H9 (cell line): ENCODE data around the gene GAN. TPM values are rescaled to one million over a fixed set of nuclear protein-coding genes. Genes with fewer than 3 reads are reported as not detected.

Source experiments
- DNase-seq: peaks from one replicate; pipeline ENCODE4 v3.0.0-alpha.2; 2017
- H2AFZ ChIP-seq: one replicate; pipeline ENCODE4 v1.6.1; 2013; ENCODE audit warnings: mild to moderate bottlenecking, low read length, control low read depth, moderate library complexity
- H2AK5ac ChIP-seq: 2 replicates; pipeline ENCODE4 v1.6.1; 2013; ENCODE audit warnings: low read length, control low read depth, mixed read lengths; ENCODE audit not compliant: insufficient read length
- H2BK120ac ChIP-seq: one replicate; pipeline ENCODE4 v1.6.1; 2013; ENCODE audit warnings: low read depth, mild to moderate bottlenecking, low read length, control low read depth, inconsistent platforms; ENCODE audit not compliant: poor library complexity, severe bottlenecking
- H2BK12ac ChIP-seq: 2 replicates; pipeline ENCODE4 v1.6.1; 2013; ENCODE audit warnings: low read length, control low read depth, mixed read lengths, low read depth; ENCODE audit not compliant: insufficient read length
- H2BK15ac ChIP-seq: 2 replicates; pipeline ENCODE4 v1.6.1; 2013; ENCODE audit warnings: low read depth, low read length, control low read depth
- H2BK20ac ChIP-seq: one replicate; pipeline ENCODE4 v1.6.1; 2013; ENCODE audit warnings: low read depth, mild to moderate bottlenecking, low read length, control low read depth, inconsistent platforms; ENCODE audit not compliant: poor library complexity, severe bottlenecking
- H2BK5ac ChIP-seq: 2 replicates; pipeline ENCODE4 v1.6.1; 2013; ENCODE audit warnings: low read length, control low read depth, mixed read lengths; ENCODE audit not compliant: insufficient read length
- H3K14ac ChIP-seq: 2 replicates; pipeline ENCODE4 v1.6.1; 2013; ENCODE audit warnings: low read length, control low read depth; ENCODE audit not compliant: insufficient read depth
- H3K18ac ChIP-seq: 2 replicates; pipeline ENCODE4 v1.6.1; 2013; ENCODE audit warnings: low read depth, mild to moderate bottlenecking, mixed read lengths, low read length, control low read depth; ENCODE audit not compliant: insufficient read length
- H3K23ac ChIP-seq: 2 replicates; pipeline ENCODE4 v1.6.1; 2013; ENCODE audit warnings: low read length, control low read depth, mixed read lengths, low read depth; ENCODE audit not compliant: insufficient read length
- H3K23me2 ChIP-seq: 2 replicates; pipeline ENCODE4 v1.6.1; 2013; ENCODE audit warnings: low read depth, mild to moderate bottlenecking, mixed read lengths, low read length, control low read depth; ENCODE audit not compliant: insufficient read length, poor library complexity, severe bottlenecking
- H3K27ac ChIP-seq: 2 replicates; pipeline ENCODE4 v1.5.1; 2013; ENCODE audit warnings: low read length, control low read depth, mixed read lengths, low read depth; ENCODE audit not compliant: insufficient read length
- H3K27me3 ChIP-seq: 2 replicates; pipeline ENCODE4 v1.6.1; 2013; ENCODE audit warnings: low read length, control low read depth, inconsistent platforms; ENCODE audit not compliant: insufficient read depth
- H3K4ac ChIP-seq: 2 replicates; pipeline ENCODE4 v1.6.1; 2013; ENCODE audit warnings: low read depth, mild to moderate bottlenecking, control low read depth, inconsistent platforms, low read length, moderate library complexity
- H3K4me1 ChIP-seq: 2 replicates; pipeline ENCODE4 v1.6.1; 2013; ENCODE audit warnings: low read length, control low read depth, inconsistent platforms; ENCODE audit not compliant: insufficient read depth
- H3K4me2 ChIP-seq: 2 replicates; pipeline ENCODE4 v1.6.1; 2013; ENCODE audit warnings: low read length, control low read depth, mixed read lengths; ENCODE audit not compliant: insufficient read length, insufficient read depth
- H3K56ac ChIP-seq: 2 replicates; pipeline ENCODE4 v1.6.1; 2013; ENCODE audit warnings: low read depth, mild to moderate bottlenecking, mixed read lengths, low read length, control low read depth; ENCODE audit not compliant: insufficient read length
- H3K79me1 ChIP-seq: 2 replicates; pipeline ENCODE4 v1.6.1; 2013; ENCODE audit warnings: low read depth, mild to moderate bottlenecking, moderate library complexity, low read length, control low read depth, inconsistent platforms; ENCODE audit not compliant: insufficient read depth, poor library complexity, severe bottlenecking
- H3K79me2 ChIP-seq: 2 replicates; pipeline ENCODE4 v1.6.1; 2013; ENCODE audit warnings: low read length, control low read depth, inconsistent platforms; ENCODE audit not compliant: insufficient read depth
- H3K9ac ChIP-seq: 2 replicates; pipeline ENCODE4 v1.6.1; 2013; ENCODE audit warnings: low read length, control low read depth, mixed read lengths; ENCODE audit not compliant: insufficient read length; ENCODE audit errors: extremely low read depth
- H3K9me3 ChIP-seq: one replicate; pipeline ENCODE4 v1.6.1; 2013; ENCODE audit warnings: low read depth, low read length, inconsistent platforms; ENCODE audit not compliant: control insufficient read depth
- H3T11ph ChIP-seq: one replicate; pipeline ENCODE4 v1.6.1; 2013; ENCODE audit warnings: mild to moderate bottlenecking, low read length, control low read depth, inconsistent platforms
- H4K20me1 ChIP-seq: one replicate; pipeline ENCODE4 v1.6.1; 2013; ENCODE audit not compliant: control insufficient read depth, insufficient read length, insufficient read depth
- H4K5ac ChIP-seq: 2 replicates; pipeline ENCODE4 v1.6.1; 2013; ENCODE audit warnings: low read depth, mild to moderate bottlenecking, mixed read lengths, low read length, control low read depth; ENCODE audit not compliant: insufficient read length
- H4K8ac ChIP-seq: replicated peaks from 2 replicates; pipeline ENCODE4 v1.6.1; 2013; ENCODE audit warnings: low read length, control low read depth, mixed read lengths, low read depth; ENCODE audit not compliant: insufficient read length
- H4K91ac ChIP-seq: 2 replicates; pipeline ENCODE4 v1.6.1; 2013; ENCODE audit warnings: low read depth, mild to moderate bottlenecking, moderate library complexity, mixed read lengths, low read length, control low read depth; ENCODE audit not compliant: insufficient read length
- H3K27ac Mint-ChIP-seq, 3 experiments: 2 replicates in 2 of 3; 3 replicates in 1 of 3; pipeline ENCODE4 v1.8.0; 2020 to 2021; ENCODE audit warnings: mixed read lengths in 3 of 3, mild to moderate bottlenecking in 1 of 3, moderate library complexity in 1 of 3
- H3K27me3 Mint-ChIP-seq: 2 replicates; pipeline ENCODE4 v1.8.0; 2021; ENCODE audit warnings: low read depth, mild to moderate bottlenecking, moderate library complexity, mixed read lengths
- H3K36me3 Mint-ChIP-seq, 3 experiments: 2 replicates in 2 of 3; 3 replicates in 1 of 3; pipeline ENCODE4 v1.8.0; 2020 to 2021; ENCODE audit warnings: low read depth in 3 of 3, mixed read lengths in 3 of 3; ENCODE audit not compliant: insufficient read depth in 1 of 3
- H3K4me1 Mint-ChIP-seq, 2 experiments: 2 replicates each; pipeline ENCODE4 v1.8.0; 2020; ENCODE audit warnings: mixed read lengths in 2 of 2
- H3K4me3 Mint-ChIP-seq, 2 experiments: 2 replicates in 1 of 2; 3 replicates in 1 of 2; pipeline ENCODE4 v1.8.0; 2020 to 2021; ENCODE audit warnings: mild to moderate bottlenecking in 2 of 2, mixed read lengths in 2 of 2, moderate library complexity in 1 of 2
- H3K9me3 Mint-ChIP-seq, 2 experiments: 2 replicates in 1 of 2; 3 replicates in 1 of 2; pipeline ENCODE4 v1.8.0; 2020; ENCODE audit warnings: mild to moderate bottlenecking in 2 of 2, mixed read lengths in 2 of 2, moderate library complexity in 1 of 2
- WGBS: extraction: QIAGEN DNeasy Blood & Tissue Kit; methylation state at CpG from one replicate; pipeline ENCODE4 v1.1.7; 2013; ENCODE audit warnings: missing lambda C conversion rate, low lambda C conversion rate, mixed read lengths; ENCODE audit not compliant: insufficient read length; ENCODE audit errors: extremely low coverage; 5-methylcytosine and 5-hydroxymethylcytosine counted together
- total RNA-seq: library from RNA; stranded (reverse); gene quantifications from 2 replicates; pipeline ENCODE4 v1.2.1, GENCODE V29; 2021
- TF ChIP-seq, protein P1 (sequence below): fragments of 200-600 bp; sonication (generic); conservative IDR thresholded peaks from 3 replicates; pipeline ENCODE4 v1.8.0; 2021; ENCODE audit warnings: antibody characterized with exemption, mild to moderate bottlenecking

The GAN gene
- total RNA-seq, 1 experiment from 2014 or later: 20.9 TPM

DNA sequence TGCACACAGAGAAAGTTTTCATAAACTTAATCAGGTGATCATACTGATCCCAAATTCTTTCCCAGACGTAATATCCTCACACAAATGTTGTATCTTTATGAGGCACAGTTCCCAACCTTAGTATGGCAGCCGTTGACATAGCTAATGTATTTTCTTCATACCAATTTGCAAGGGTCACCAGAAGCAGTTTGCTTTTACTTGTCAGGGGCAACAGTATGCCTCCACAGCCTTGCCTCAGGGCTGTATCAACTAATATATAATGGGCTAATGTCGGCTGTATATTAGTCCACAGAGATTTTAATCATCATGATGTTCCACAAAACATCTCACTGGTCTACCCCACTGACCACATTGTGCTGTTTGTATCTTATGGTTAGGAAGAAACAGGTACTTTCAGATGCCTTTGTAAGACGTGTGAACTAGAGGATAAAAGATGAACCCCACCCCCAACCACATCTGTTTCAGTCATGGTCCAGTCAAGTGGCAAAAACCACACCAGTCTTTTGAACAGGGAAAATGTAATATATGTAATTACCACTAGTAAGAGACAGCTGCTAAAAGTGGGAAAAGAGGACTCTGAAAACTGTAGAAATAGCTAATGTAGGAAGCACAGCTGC lies 55.2 kb downstream of the GAN start:
- WGBS: no CpG with 5 or more reads among the region's 4 CpGs
- Histone ChIP-seq H3K23ac (no peak overlapping the region), H4K91ac (no peak overlapping the region), H2AFZ (no peak overlapping the region), H3K4ac (no peak overlapping the region), H3K27me3 (no peaks in the 10 kb centered on the region), H3K4me2 (no peak overlapping the region), H3K18ac (no peak overlapping the region), H3K9me3 (no peaks in the 10 kb centered on the region), H4K8ac (no peak overlapping the region), H3K4me1 (no peaks in the 10 kb centered on the region), H2BK5ac (no peak overlapping the region), H3K9ac (no peak overlapping the region), H2BK12ac (no peak overlapping the region), H3K79me1 (no peaks in the 10 kb centered on the region), H3T11ph (no peak overlapping the region), H3K14ac (no peak overlapping the region), H2BK15ac (no peak overlapping the region), H3K56ac (no peak overlapping the region), H4K5ac (no peak overlapping the region), H2AK5ac (no peak overlapping the region), H3K79me2 (no peaks in the 10 kb centered on the region), H2BK20ac (no peak overlapping the region), H3K27ac (no peak overlapping the region), H3K23me2 (no peaks in the 10 kb centered on the region), H2BK120ac (no peak overlapping the region), H4K20me1 (no peaks in the 10 kb centered on the region)
- Mint-ChIP-seq H3K27ac (peak overlapping the region in 2 of 3 experiments; percentile 53 to 72; a peak in 4 of 7 replicates), H3K9me3 (no peaks in the 10 kb centered on the region), H3K4me1 (peaks cover 2 to 3% of the 10 kb centered on the region in 2 experiments; a peak in 2 of 4 replicates), H3K27me3 (no peaks in the 10 kb centered on the region), H3K36me3 (peaks cover 4 to 71% (median 29%) of the 10 kb centered on the region in 3 experiments; a peak in 6 of 7 replicates), H3K4me3 (no peak overlapping the region)
- TF ChIP-seq, protein P1, sequence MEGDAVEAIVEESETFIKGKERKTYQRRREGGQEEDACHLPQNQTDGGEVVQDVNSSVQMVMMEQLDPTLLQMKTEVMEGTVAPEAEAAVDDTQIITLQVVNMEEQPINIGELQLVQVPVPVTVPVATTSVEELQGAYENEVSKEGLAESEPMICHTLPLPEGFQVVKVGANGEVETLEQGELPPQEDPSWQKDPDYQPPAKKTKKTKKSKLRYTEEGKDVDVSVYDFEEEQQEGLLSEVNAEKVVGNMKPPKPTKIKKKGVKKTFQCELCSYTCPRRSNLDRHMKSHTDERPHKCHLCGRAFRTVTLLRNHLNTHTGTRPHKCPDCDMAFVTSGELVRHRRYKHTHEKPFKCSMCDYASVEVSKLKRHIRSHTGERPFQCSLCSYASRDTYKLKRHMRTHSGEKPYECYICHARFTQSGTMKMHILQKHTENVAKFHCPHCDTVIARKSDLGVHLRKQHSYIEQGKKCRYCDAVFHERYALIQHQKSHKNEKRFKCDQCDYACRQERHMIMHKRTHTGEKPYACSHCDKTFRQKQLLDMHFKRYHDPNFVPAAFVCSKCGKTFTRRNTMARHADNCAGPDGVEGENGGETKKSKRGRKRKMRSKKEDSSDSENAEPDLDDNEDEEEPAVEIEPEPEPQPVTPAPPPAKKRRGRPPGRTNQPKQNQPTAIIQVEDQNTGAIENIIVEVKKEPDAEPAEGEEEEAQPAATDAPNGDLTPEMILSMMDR: no peak
- no peak for DNase-seq
